Psoas muscle (tissue), 8 donors: ENCODE data around the gene KATNBL1. TPM values are rescaled to one million over a fixed set of nuclear protein-coding genes. Genes with fewer than 3 reads are reported as not detected.

ENCODE experiments used
- ATAC-seq, 4 donors: fragments of 200-7000 bp; cut with Tn5 transposase; one replicate each; pipeline ENCODE4 v1.9.1; 2020; ENCODE audit warnings: moderate library complexity in 3 of 4, mild to moderate bottlenecking in 2 of 4
- DNase-seq, 2 donors: peaks; one replicate each; pipeline ENCODE4 v3.0.0-alpha.2; 2020
- H3K27ac ChIP-seq: fragments of 200-600 bp; one replicate; pipeline ENCODE4 v1.8.0; 2022
- H3K27me3 ChIP-seq, 3 donors: fragments of 200-600 bp in 1 of 3; one replicate each; pipeline versions ENCODE4 v1.6.1 to v1.8.0; 2013 to 2022; ENCODE audit warnings: low read length in 2 of 3, mild to moderate bottlenecking in 2 of 3, moderate library complexity in 1 of 3; ENCODE audit not compliant: insufficient read depth in 3 of 3
- H3K36me3 ChIP-seq, 2 donors: fragments of 200-600 bp in 1 of 2; one replicate each; pipeline versions ENCODE4 v1.6.1 to v1.8.0; 2013 to 2022; ENCODE audit warnings: low read depth in 1 of 2, mild to moderate bottlenecking in 1 of 2, moderate library complexity in 1 of 2; ENCODE audit not compliant: insufficient read depth in 1 of 2
- H3K4me1 ChIP-seq: fragments of 200-600 bp; one replicate; pipeline ENCODE4 v1.8.0; 2022
- H3K4me3 ChIP-seq: fragments of 200-600 bp; one replicate; pipeline ENCODE4 v1.8.0; 2022; ENCODE audit warnings: mild to moderate bottlenecking
- H3K9me3 ChIP-seq: fragments of 200-600 bp; one replicate; pipeline ENCODE4 v1.8.0; 2022
- WGBS, 3 donors: extraction: QIAGEN DNeasy Blood & Tissue Kit; methylation state at CpG; one replicate each; pipeline versions ENCODE4 v1.1.6 to v1.1.7; 2013; 5-methylcytosine and 5-hydroxymethylcytosine counted together
- intact Hi-C, 2 donors: fragments of 100-400 bp; cut with DNase I; formaldehyde crosslinking; loops; one replicate each; pipeline versions ENCODE4 v1.11.0 to v1.14.2; 2022
- polyA plus RNA-seq, 3 donors: library from polyadenylated mRNA; stranded (reverse); fragments of 200-250 nt; gene quantifications; one replicate each; pipeline ENCODE4 v1.2.3, GENCODE V29; 2013
- total RNA-seq, 4 donors: library from RNA; stranded (reverse); fragmentation: NEBNext Ultra II Directional in 2 of 4; extraction: Animal tissue kit (Norgen Biotek cat#: 25700) in 2 of 4; gene quantifications; one replicate each; pipeline versions ENCODE4 v1.2.1 to v1.2.4, GENCODE V29; 2021 to 2023
- TF ChIP-seq, protein P1 (sequence below): fragments of 200-600 bp; IDR thresholded peaks from one replicate; pipeline ENCODE4 v1.8.0; 2022; ENCODE audit warnings: antibody characterized with exemption
- donor health status: healthy with polysubstance abuse.
- donor health status: DM: no; HTN: no; CAD: no; lungs with moderate emphysema.
- donor health status: Bipolar disorder and iron deficiency.
- donor health status: healthy.
- donor health status: DM: yes; HTN: yes; CAD: no.
- donor health status: DM: no; HTN: no; CAD: no.
- donor health status: DM: no; HTN: no; CAD: no.
- donor health status: DM: yes; HTN: yes; CAD: no.

Gene KATNBL1
- total and polyA plus RNA-seq, 7 donors = 10.4 to 22.3 (median 17.3) TPM

DNA sequence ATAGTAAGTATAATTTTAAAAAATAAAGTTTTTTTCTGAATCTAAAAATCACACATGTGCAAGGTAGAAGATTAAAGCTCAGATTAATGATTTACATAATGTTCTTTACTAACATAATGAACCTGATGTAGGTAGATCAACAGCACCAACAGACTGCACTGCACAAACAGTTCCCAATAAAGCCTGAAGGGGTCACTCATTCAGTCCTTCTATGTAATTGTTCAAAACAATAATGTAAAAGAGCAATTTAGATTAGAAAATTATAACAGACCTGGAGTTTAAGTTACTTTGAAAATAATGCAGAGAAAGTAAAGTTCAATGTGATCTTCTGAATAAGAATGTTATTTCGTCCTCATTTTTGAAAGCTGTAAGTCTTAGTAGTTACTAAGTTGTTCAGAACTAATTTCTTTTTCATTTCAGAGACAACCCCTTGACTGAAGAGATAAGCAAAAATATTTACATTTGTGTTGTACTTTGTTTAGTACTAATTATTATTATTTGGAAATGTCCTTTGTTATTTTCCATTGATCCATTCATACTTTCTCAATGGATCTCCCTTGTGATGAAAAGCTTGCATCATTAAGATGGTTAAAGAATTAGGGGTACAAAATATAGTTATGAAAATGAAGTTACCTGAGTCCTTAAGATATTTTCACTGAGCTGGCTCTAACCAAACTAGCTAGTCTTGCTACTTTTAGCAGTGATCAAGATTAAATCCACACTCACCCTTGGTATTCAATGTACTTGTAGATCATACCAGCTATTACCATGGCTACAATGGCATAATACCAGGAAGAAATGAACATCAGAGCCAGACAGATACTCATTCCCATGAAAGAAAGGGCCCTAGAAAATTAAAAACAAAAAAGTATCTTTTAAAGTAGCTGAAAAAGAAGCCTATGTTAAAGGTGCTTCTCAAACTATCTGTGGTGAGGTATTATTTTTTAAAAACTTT is 31.8 kb upstream of the KATNBL1 start:
- no peak overlapping the region for H3K27ac ChIP-seq
- H3K4me3 ChIP-seq = no peak overlapping the region
- H3K36me3 ChIP-seq = peaks cover 2 to 86% of the 10 kb centered on the region in 2 donors
- H3K27me3 ChIP-seq = no peaks in the 10 kb centered on the region
- intact Hi-C loops = loop anchor here in 1 of 2 donors (1.0 kb wide), 1 partner anchor 126 kb away; the partner anchor contains the start of gene LPCAT4
- H3K9me3 ChIP-seq = no peaks in the 10 kb centered on the region
- ATAC-seq (peak in 2 of 4 donors; percentile 46 to 65), DNase-seq (no peak)
- TF ChIP-seq, protein P1, sequence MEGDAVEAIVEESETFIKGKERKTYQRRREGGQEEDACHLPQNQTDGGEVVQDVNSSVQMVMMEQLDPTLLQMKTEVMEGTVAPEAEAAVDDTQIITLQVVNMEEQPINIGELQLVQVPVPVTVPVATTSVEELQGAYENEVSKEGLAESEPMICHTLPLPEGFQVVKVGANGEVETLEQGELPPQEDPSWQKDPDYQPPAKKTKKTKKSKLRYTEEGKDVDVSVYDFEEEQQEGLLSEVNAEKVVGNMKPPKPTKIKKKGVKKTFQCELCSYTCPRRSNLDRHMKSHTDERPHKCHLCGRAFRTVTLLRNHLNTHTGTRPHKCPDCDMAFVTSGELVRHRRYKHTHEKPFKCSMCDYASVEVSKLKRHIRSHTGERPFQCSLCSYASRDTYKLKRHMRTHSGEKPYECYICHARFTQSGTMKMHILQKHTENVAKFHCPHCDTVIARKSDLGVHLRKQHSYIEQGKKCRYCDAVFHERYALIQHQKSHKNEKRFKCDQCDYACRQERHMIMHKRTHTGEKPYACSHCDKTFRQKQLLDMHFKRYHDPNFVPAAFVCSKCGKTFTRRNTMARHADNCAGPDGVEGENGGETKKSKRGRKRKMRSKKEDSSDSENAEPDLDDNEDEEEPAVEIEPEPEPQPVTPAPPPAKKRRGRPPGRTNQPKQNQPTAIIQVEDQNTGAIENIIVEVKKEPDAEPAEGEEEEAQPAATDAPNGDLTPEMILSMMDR = peak; percentile 74
- WGBS, 3 donors = 68 to 74% (median 73%) methylated on average over 1 of the region's 1 CpG
- H3K4me1 ChIP-seq = no peaks in the 10 kb centered on the region

DNA sequence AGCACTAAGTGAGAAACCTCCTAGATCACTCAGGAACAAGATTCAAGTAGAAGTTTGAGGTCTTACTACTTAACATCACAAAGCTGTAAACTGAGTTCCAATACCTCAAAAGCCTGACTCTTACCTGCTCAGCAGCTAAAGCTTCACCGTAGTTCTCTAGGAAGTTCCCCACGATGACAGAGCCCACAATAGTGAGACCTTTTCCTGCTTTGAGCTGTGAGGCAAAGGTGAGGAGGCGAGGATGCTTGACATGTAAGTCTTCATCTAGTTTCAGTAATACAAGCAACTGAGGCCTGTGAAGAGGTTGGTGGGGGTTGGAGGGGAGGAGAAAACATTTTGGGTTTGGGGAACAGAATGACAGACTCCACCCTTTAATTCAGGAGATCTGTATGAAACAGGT is 30.6 kb upstream of the KATNBL1 start:
- intact Hi-C loops = no loop called here
- DNase-seq = no peak
- TF ChIP-seq, protein P1 = no peak
- H3K9me3 ChIP-seq = no peaks in the 10 kb centered on the region
- 91 to 95% (median 94%) methylated on average over 3 of the region's 3 CpGs for WGBS, 3 donors
- H3K4me3 ChIP-seq = no peak overlapping the region
- no peak for ATAC-seq
- H3K27ac ChIP-seq = no peak overlapping the region
- peaks cover 5 to 91% of the 10 kb centered on the region in 2 donors for H3K36me3 ChIP-seq
- no peaks in the 10 kb centered on the region for H3K4me1 ChIP-seq
- no peaks in the 10 kb centered on the region for H3K27me3 ChIP-seq

DNA sequence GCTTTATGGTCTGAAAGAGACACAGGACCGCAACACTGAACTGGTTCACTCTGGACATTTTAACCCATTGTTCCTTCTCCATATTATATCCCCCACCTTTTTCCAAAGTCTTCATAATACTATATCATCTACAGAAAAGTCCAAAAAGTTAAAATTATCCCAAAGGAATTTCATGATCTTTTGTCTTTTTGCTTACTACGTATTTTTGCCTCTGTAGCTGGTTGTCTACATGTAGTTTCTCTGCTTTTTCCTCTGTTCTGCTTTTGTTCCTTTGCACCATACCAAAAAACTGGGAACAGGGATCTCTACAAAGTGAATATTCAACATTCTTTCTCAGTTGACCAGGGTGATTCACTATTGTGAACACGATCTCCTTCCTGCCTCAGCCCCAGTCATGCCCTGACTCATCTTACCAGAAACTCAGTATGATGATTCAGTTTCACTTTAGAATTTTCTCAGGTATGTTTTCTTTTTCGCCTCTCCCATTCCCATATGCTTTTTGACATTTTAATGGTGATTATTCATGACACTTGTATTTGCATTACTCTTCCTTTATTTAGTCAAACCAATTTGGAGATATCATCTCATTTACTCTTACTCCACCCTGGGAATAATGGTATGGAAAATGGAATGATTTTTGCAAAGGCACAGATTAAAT is 29.4 kb upstream of the KATNBL1 start:
- no peaks in the 10 kb centered on the region for H3K4me1 ChIP-seq
- TF ChIP-seq, protein P1 = no peak
- H3K27me3 ChIP-seq = no peaks in the 10 kb centered on the region
- DNase-seq (no peak), ATAC-seq (no peak)
- H3K36me3 ChIP-seq = peaks cover 5 to 91% of the 10 kb centered on the region in 2 donors
- intact Hi-C loops = no loop called here
- H3K4me3 ChIP-seq = no peak overlapping the region
- H3K9me3 ChIP-seq = no peaks in the 10 kb centered on the region
- no peak overlapping the region for H3K27ac ChIP-seq
- WGBS, 3 donors = 82 to 84% (median 84%) methylated on average over 4 of the region's 4 CpGs

DNA sequence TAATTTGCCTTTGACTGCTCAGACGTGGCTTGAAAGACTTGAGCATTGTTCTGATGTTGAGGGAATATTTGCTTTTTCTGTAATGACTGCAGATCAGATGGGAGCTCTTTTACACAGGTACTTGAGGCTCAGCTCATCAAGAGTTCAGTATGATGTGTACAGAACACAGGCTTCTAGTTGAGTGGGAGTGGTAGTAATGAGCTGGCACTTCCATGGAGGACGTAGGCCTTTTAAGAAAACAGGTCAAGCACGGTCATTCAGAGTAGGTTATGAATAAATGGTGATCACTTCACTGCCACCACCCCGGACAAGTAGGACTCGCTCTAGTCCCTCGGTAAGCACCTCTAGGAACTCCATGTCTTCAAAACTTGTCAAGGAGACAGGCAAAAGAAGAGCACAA is 23.7 kb upstream of the KATNBL1 start:
- Histone ChIP-seq H3K36me3 (peaks cover 5 to 100% of the 10 kb centered on the region in 2 donors), H3K4me3 (no peak overlapping the region), H3K27ac (no peak overlapping the region), H3K9me3 (no peaks in the 10 kb centered on the region), H3K27me3 (no peaks in the 10 kb centered on the region), H3K4me1 (no peaks in the 10 kb centered on the region)
- TF ChIP-seq, protein P1 = no peak
- no peak for DNase-seq
- 80 to 87% (median 82%) methylated on average over 6 of the region's 6 CpGs for WGBS, 3 donors
- no peak for ATAC-seq
- intact Hi-C loops = no loop called here
